ENCODE measurements around the gene RAET1G.
"Not testable (repeated sequence)": the region's sequence is repeated elsewhere in the genome, so short reads cannot be mapped to it uniquely, and the experiment has no call there.

Gene RAET1G

GRCh38 chr6:149954984-149955653, 32.2 kb upstream of the RAET1G start:
- not testable (repeated sequence) for H3K9me3 ChIP-seq (ENCODE audit: insufficient read depth, low read length); H3K79me2 ChIP-seq (ENCODE audit: low read length); H2AFZ ChIP-seq (ENCODE audit: low read depth, low read length); H3K27ac ChIP-seq (ENCODE audit: low read length); H3K36me3 ChIP-seq (replicated peaks; ENCODE audit: low read depth, low read length); H3K4me3 ChIP-seq (ENCODE audit: low read length); H3K4me1 ChIP-seq (ENCODE audit: low read length); H3K9ac ChIP-seq (ENCODE audit: low read length); H3K4me2 ChIP-seq (ENCODE audit: low read length); H4K20me1 ChIP-seq (ENCODE audit: insufficient read depth, low read length)
- peaks cover 46% of the 10 kb centered on the region for H3K27me3 ChIP-seq (ENCODE audit: low read depth, low read length)

DNA sequence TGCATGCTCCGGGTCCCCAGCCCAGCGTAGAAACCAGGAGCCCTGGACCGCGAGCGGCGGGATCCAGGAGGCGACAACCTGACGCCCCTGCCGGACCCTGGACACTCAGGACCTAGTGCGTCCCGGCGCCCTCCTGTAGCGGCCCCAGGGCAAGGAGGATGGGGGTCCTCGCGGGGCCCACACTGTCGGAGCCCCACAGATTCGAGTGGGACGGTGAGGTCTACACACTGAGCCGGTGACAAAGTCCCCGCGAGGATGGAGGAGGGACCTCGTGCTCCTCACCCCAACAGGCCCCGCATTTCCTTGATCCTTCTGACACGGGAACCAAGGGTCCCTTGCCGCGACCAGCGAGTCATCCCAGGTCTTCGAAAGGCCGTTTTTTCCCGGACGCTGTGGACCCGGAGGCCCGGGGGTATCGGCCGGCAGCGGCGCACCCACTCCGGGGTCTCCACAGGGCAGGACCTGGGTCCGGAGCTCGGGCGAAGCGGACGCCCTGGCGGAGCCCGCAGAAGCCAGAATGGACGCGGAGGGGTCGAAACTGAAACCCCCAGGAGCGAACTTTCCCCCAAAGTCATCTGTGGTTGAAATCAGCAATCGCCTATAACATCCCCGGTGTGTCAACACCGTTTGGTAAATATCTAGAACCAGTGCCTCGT, 31.5 kb upstream of the RAET1G start:
- H3K4me3 ChIP-seq (ENCODE audit: low read length); H3K27ac ChIP-seq (ENCODE audit: low read length): not testable (repeated sequence)

GRCh38 chr6:149953934-149954327, 31.0 kb upstream of the RAET1G start:
- H2AFZ ChIP-seq (ENCODE audit: low read depth, low read length); H3K4me2 ChIP-seq (ENCODE audit: low read length); H3K36me3 ChIP-seq (replicated peaks; ENCODE audit: low read depth, low read length); H4K20me1 ChIP-seq (ENCODE audit: insufficient read depth, low read length); H3K4me1 ChIP-seq (ENCODE audit: low read length); H3K79me2 ChIP-seq (ENCODE audit: low read length); H3K4me3 ChIP-seq (ENCODE audit: low read length); H3K9ac ChIP-seq (ENCODE audit: low read length); H3K27ac ChIP-seq (ENCODE audit: low read length); H3K9me3 ChIP-seq (ENCODE audit: insufficient read depth, low read length): not testable (repeated sequence)
- peaks cover 48% of the 10 kb centered on the region for H3K27me3 ChIP-seq (ENCODE audit: low read depth, low read length)

More for the DNA sequence above, 31.5 kb upstream of the RAET1G start:
- not testable (repeated sequence) for H2AFZ ChIP-seq (ENCODE audit: low read depth, low read length); H3K9me3 ChIP-seq (ENCODE audit: insufficient read depth, low read length); H3K4me1 ChIP-seq (ENCODE audit: low read length); H3K79me2 ChIP-seq (ENCODE audit: low read length); H3K9ac ChIP-seq (ENCODE audit: low read length); H3K4me2 ChIP-seq (ENCODE audit: low read length); H3K36me3 ChIP-seq (replicated peaks; ENCODE audit: low read depth, low read length); H4K20me1 ChIP-seq (ENCODE audit: insufficient read depth, low read length)
- peaks cover 49% of the 10 kb centered on the region for H3K27me3 ChIP-seq (ENCODE audit: low read depth, low read length)

DNA sequence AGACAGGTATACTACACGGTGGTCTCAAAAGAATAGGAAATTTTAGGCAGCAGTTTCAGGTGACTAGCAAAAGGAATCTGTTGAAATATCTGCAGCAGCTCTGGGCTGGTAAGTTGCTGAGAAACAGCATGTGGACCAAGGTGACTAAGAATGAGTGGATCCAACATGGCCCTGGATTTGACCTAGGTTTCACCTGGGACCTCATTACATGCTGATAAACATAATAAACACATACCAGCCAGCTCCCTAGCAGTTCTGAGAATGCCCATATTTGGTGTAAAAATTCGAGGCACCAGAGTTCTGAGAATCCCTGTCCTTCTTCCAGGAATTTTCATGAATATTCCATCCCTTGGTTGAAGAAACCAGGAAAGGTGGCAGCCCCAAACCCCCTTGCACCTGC, 30.5 kb upstream of the RAET1G start:
- H4K20me1 ChIP-seq (ENCODE audit: insufficient read depth, low read length); H3K9ac ChIP-seq (ENCODE audit: low read length); H3K4me2 ChIP-seq (ENCODE audit: low read length); H3K9me3 ChIP-seq (ENCODE audit: insufficient read depth, low read length); H3K36me3 ChIP-seq (replicated peaks; ENCODE audit: low read depth, low read length); H2AFZ ChIP-seq (ENCODE audit: low read depth, low read length); H3K27ac ChIP-seq (ENCODE audit: low read length); H3K79me2 ChIP-seq (ENCODE audit: low read length); H3K4me1 ChIP-seq (ENCODE audit: low read length); H3K4me3 ChIP-seq (ENCODE audit: low read length): not testable (repeated sequence)
- peaks cover 48% of the 10 kb centered on the region for H3K27me3 ChIP-seq (ENCODE audit: low read depth, low read length)

- Histone ChIP-seq H3K4me1 (ENCODE audit: low read length) (no peaks in the 10 kb centered on the region), H3K4me2 (ENCODE audit: low read length) (no peak overlapping the region), H3K27me3 (ENCODE audit: low read depth, low read length) (peaks cover 45% of the 10 kb centered on the region), H4K20me1 (ENCODE audit: insufficient read depth, low read length) (no peaks in the 10 kb centered on the region), H2AFZ (ENCODE audit: low read depth, low read length) (no peak overlapping the region), H3K4me3 (ENCODE audit: low read length) (no peak overlapping the region), H3K9me3 (ENCODE audit: insufficient read depth, low read length) (no peaks in the 10 kb centered on the region), H3K36me3 (replicated peaks; ENCODE audit: low read depth, low read length) (no peaks in the 10 kb centered on the region), H3K9ac (ENCODE audit: low read length) (no peak overlapping the region), H3K27ac (ENCODE audit: low read length) (no peak overlapping the region), H3K79me2 (ENCODE audit: low read length) (no peaks in the 10 kb centered on the region)
- no peak for TF ChIP-seq EZH2phosphoT487 (IDR thresholded peaks at IDR 0.05; ENCODE audit: low read depth)
- TF ChIP-seq, protein P1, sequence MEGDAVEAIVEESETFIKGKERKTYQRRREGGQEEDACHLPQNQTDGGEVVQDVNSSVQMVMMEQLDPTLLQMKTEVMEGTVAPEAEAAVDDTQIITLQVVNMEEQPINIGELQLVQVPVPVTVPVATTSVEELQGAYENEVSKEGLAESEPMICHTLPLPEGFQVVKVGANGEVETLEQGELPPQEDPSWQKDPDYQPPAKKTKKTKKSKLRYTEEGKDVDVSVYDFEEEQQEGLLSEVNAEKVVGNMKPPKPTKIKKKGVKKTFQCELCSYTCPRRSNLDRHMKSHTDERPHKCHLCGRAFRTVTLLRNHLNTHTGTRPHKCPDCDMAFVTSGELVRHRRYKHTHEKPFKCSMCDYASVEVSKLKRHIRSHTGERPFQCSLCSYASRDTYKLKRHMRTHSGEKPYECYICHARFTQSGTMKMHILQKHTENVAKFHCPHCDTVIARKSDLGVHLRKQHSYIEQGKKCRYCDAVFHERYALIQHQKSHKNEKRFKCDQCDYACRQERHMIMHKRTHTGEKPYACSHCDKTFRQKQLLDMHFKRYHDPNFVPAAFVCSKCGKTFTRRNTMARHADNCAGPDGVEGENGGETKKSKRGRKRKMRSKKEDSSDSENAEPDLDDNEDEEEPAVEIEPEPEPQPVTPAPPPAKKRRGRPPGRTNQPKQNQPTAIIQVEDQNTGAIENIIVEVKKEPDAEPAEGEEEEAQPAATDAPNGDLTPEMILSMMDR (IDR thresholded peaks at IDR 0.05; ENCODE audit: low read depth, low read length), result no peak
Observed at GRCh38 chr6:149951626-149952025, 28.7 kb upstream of the RAET1G start.

DNA sequence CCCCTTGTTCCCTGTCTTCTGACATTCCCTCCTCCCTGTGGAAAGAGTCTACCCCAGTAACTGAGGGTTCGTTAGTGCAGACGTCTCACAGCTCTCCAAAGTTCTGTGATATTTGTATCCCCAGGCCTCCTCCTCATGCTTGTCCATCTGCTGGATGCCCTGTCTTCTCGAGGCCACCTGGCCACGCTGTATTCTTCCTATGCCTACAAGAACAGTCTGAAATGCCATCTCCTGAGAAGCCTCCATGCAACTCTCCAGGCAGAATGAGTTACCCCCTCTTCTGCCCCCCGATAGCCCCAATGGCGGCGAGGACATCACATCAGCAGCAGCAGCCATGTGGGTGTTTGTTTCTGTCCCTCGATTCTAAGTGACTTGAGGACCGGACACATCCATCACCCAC, 28.2 kb upstream of the RAET1G start:
- Histone ChIP-seq H3K27me3 (ENCODE audit: low read depth, low read length) (peaks cover 43% of the 10 kb centered on the region), H3K79me2 (ENCODE audit: low read length) (no peaks in the 10 kb centered on the region), H2AFZ (ENCODE audit: low read depth, low read length) (no peak overlapping the region), H3K36me3 (replicated peaks; ENCODE audit: low read depth, low read length) (no peaks in the 10 kb centered on the region), H3K9ac (ENCODE audit: low read length) (no peak overlapping the region), H3K27ac (ENCODE audit: low read length) (no peak overlapping the region), H3K4me1 (ENCODE audit: low read length) (no peaks in the 10 kb centered on the region), H3K9me3 (ENCODE audit: insufficient read depth, low read length) (no peaks in the 10 kb centered on the region), H3K4me3 (ENCODE audit: low read length) (no peak overlapping the region), H4K20me1 (ENCODE audit: insufficient read depth, low read length) (no peaks in the 10 kb centered on the region), H3K4me2 (ENCODE audit: low read length) (no peak overlapping the region)
- TF ChIP-seq EZH2phosphoT487 (IDR thresholded peaks at IDR 0.05; ENCODE audit: low read depth), result no peak
- TF ChIP-seq, protein P1 (IDR thresholded peaks at IDR 0.05; ENCODE audit: low read depth, low read length), result no peak

Data from OCI-LY3 (cell line).